Esophagus squamous epithelium (tissue), 5 donors: ENCODE results near the gene FAM24A. TPM values are rescaled to one million over a fixed set of nuclear protein-coding genes. Genes with fewer than 3 reads are reported as not detected.
"Not testable (repeated sequence)": the region's sequence is repeated elsewhere in the genome, so short reads cannot be mapped to it uniquely, and the experiment has no call there.

Experiments
- DNase-seq: peaks from one replicate; lab custom pipeline; 2025; lab: John Stamatoyannopoulos, UW
- H3K27ac ChIP-seq, 4 donors: fragments of 200-600 bp; sonication (generic); one replicate each; pipeline ENCODE4 v1.5.1; 2016 to 2019; ENCODE audit warnings: mild to moderate bottlenecking in 1 of 4
- H3K27me3 ChIP-seq, 4 donors: fragments of 200-600 bp; sonication (generic); 1 replicate in 3 of 4; 2 replicates in 1 of 4; pipeline versions ENCODE4 v1.5.1 to v1.6.0; 2017 to 2021; ENCODE audit warnings: antibody characterized with exemption in 1 of 4
- H3K36me3 ChIP-seq, 3 donors: fragments of 200-600 bp; sonication (generic); one replicate each; pipeline ENCODE4 v1.5.1; 2016 to 2019
- H3K4me1 ChIP-seq, 3 donors: fragments of 200-600 bp; sonication (generic); one replicate each; pipeline ENCODE4 v1.5.1; 2017 to 2019
- H3K4me3 ChIP-seq, 4 donors: fragments of 200-600 bp; sonication (generic); 1 replicate in 3 of 4; 2 replicates in 1 of 4; pipeline ENCODE4 v1.5.1; 2016 to 2019; ENCODE audit warnings: mild to moderate bottlenecking in 2 of 4, moderate library complexity in 1 of 4
- H3K9me3 ChIP-seq, 3 donors: fragments of 200-600 bp; sonication (generic); one replicate each; pipeline ENCODE4 v1.5.1; 2016 to 2019
- CTCF ChIP-seq, 6 experiments: fragments of 450-650 bp in 4 of 6; fragments of 200-600 bp in 2 of 6; sonication (generic) in 2 of 6; IDR thresholded peaks; one replicate each; pipeline ENCODE4 v1.5.1; 2016 to 2019; ENCODE audit warnings: antibody characterized with exemption in 6 of 6, mild to moderate bottlenecking in 4 of 6, moderate library complexity in 4 of 6
- POLR2A ChIP-seq, 4 donors: fragments of 450-650 bp; IDR thresholded peaks; one replicate each; pipeline ENCODE4 v1.6.1; 2017; ENCODE audit warnings: antibody characterized with exemption in 4 of 4, mild to moderate bottlenecking in 4 of 4, moderate library complexity in 3 of 4
- WGBS, 2 donors: methylation state at CpG; one replicate each; pipeline ENCODE4 v1.1.5; 2018; 5-methylcytosine and 5-hydroxymethylcytosine counted together
- intact Hi-C: fragments of 100-400 bp; cut with DNase I; formaldehyde crosslinking; loops from one replicate; pipeline ENCODE4 v1.15.0; 2022
- total RNA-seq, 4 donors: library from RNA; depleted of rRNA; stranded (reverse); fragments of >200 nt; gene quantifications; one replicate each; pipeline ENCODE4 v1.1.0, GENCODE V29; 2016
- donor health status: DM: yes; HTN: yes; CAD: no.

The FAM24A gene
- total RNA-seq, 4 donors from 2014 or later = not detected

- H3K27me3 ChIP-seq, H3K4me1 ChIP-seq, H3K4me3 ChIP-seq, DNase-seq, H3K27ac ChIP-seq, H3K9me3 ChIP-seq, intact Hi-C loops, H3K36me3 ChIP-seq: not testable (repeated sequence)
- 85 to 100% methylated on average over 2 of the region's 2 CpGs for WGBS, 2 donors
These were observed 38.5 kb upstream of the FAM24A start for GRCh38 chr10:122871947-122872346.

- Histone ChIP-seq H3K27me3 (no peaks in the 10 kb centered on the region), H3K36me3 (no peaks in the 10 kb centered on the region), H3K27ac (no peak overlapping the region), H3K4me1 (peaks cover 6 to 31% (median 7%) of the 10 kb centered on the region in 3 donors), H3K9me3 (no peaks in the 10 kb centered on the region), H3K4me3 (no peak overlapping the region)
- DNase-seq = no peak
- TF ChIP-seq CTCF (IDR thresholded peaks at IDR 0.05) (no peak), POLR2A (IDR thresholded peaks at IDR 0.05) (no peak)
- intact Hi-C loops = no loop called here
- 37 to 48% methylated on average over 6 of the region's 6 CpGs for WGBS, 2 donors
These were observed 34.5 kb upstream of the FAM24A start for GRCh38 chr10:122875843-122876466.

- no peak for DNase-seq
- intact Hi-C loops = no loop called here
- H3K36me3 ChIP-seq = no peaks in the 10 kb centered on the region
- peaks cover 6 to 31% (median 7%) of the 10 kb centered on the region in 3 donors for H3K4me1 ChIP-seq
- no peak overlapping the region for H3K4me3 ChIP-seq
- no peaks in the 10 kb centered on the region for H3K27me3 ChIP-seq
- no peak overlapping the region for H3K27ac ChIP-seq
- WGBS, 2 donors = 85 to 88% methylated on average over 1 of the region's 1 CpG
- H3K9me3 ChIP-seq = no peaks in the 10 kb centered on the region
- TF ChIP-seq POLR2A (IDR thresholded peaks at IDR 0.05) (no peak), CTCF (IDR thresholded peaks at IDR 0.05) (no peak)
These were observed 33.9 kb upstream of the FAM24A start for GRCh38 chr10:122876467-122876855.

GRCh38 chr10:122877264-122877663, 33.1 kb upstream of the FAM24A start:
- Histone ChIP-seq H3K9me3 (no peaks in the 10 kb centered on the region), H3K36me3 (no peaks in the 10 kb centered on the region), H3K4me3 (no peak overlapping the region), H3K4me1 (peaks cover 6 to 31% (median 7%) of the 10 kb centered on the region in 3 donors), H3K27me3 (no peaks in the 10 kb centered on the region), H3K27ac (no peak overlapping the region)
- TF ChIP-seq CTCF (IDR thresholded peaks at IDR 0.05) (no peak), POLR2A (IDR thresholded peaks at IDR 0.05) (no peak)
- intact Hi-C loops = no loop called here
- no peak for DNase-seq
- 62 to 82% methylated on average over 1 of the region's 1 CpG for WGBS, 2 donors

- H3K27me3 ChIP-seq = no peaks in the 10 kb centered on the region
- peak overlapping the region; percentile 47 to 74 (median 68) for H3K4me3 ChIP-seq
- DNase-seq = no peak
- peaks cover 6 to 31% (median 7%) of the 10 kb centered on the region in 3 donors for H3K4me1 ChIP-seq
- H3K9me3 ChIP-seq = no peaks in the 10 kb centered on the region
- peak overlapping the region; percentile 20 to 79 (median 68) for H3K27ac ChIP-seq
- intact Hi-C loops = no loop called here
- no peak for TF ChIP-seq POLR2A (IDR thresholded peaks at IDR 0.05)
- no peak for TF ChIP-seq CTCF (IDR thresholded peaks at IDR 0.05)
- H3K36me3 ChIP-seq = no peaks in the 10 kb centered on the region
- WGBS, 2 donors = 42 to 61% methylated on average over 3 to 14 of the region's 14 CpGs
These were observed 31.5 kb upstream of the FAM24A start for GRCh38 chr10:122878799-122879338.
